HepG2 (cell line): ENCODE data around the gene ZNF345. TPM values are rescaled to one million over a fixed set of nuclear protein-coding genes. Genes with fewer than 3 reads are reported as not detected.

ENCODE experiments used
- ATAC-seq: fragments of 200-7000 bp; cut with Tn5 transposase; 3 replicates; pipeline ENCODE4 v1.9.1; 2020; ENCODE audit warnings: mild to moderate bottlenecking, moderate library complexity
- BruUV-seq: library from RNA; stranded (reverse); fragments of 400-500 nt; replicated peaks from 2 replicates; lab custom pipeline; 2021; lab: Mats Ljungman, UMichigan
- CTCF ChIA-PET: fragments of 300-600 bp; formaldehyde crosslinking; extraction: SDS; loops from one replicate; lab custom pipeline; 2021; ENCODE audit warnings: low total read pairs, inconsistent platforms, low intra/inter-chr PET ratio; lab: Yijun Ruan, JAX
- POLR2A ChIA-PET: fragments of 350-600 bp; sonication (Branson Sonifier 250); formaldehyde crosslinking; loops from one replicate; lab custom pipeline; 2020; ENCODE audit warnings: antibody characterized with exemption, inconsistent platforms; lab: Yijun Ruan, JAX
- DNase-seq: peaks from one replicate; pipeline ENCODE4 v3.0.0-alpha.2; 2015; ENCODE audit warnings: low spot score
- FAIRE-seq: peaks from 3 replicates; lab custom pipeline; 2011; peaks lifted over from hg19 to GRCh38; lab: Jason Lieb, UNC
- H2AFZ ChIP-seq: one replicate; pipeline ENCODE4 v1.6.1; 2011; ENCODE audit warnings: low read length, inconsistent platforms
- H3K27ac ChIP-seq: fragments of 300-600 bp; 3 replicates; pipeline ENCODE4 v1.8.0; 2011; ENCODE audit warnings: mixed run types, mild to moderate bottlenecking, mixed read lengths, low read length, inconsistent platforms; ENCODE audit not compliant: insufficient read depth; ENCODE audit errors: extremely low read length
- H3K27me3 ChIP-seq, 2 experiments: fragments of 200-600 bp in 1 of 2; 2 replicates in 1 of 2; 3 replicates in 1 of 2; pipeline versions ENCODE4 v1.6.0 to v1.8.0; 2011; ENCODE audit warnings: low read length in 2 of 2, mild to moderate bottlenecking in 2 of 2, moderate library complexity in 2 of 2, inconsistent platforms in 1 of 2; ENCODE audit not compliant: insufficient read depth in 2 of 2, control insufficient read depth in 1 of 2
- H3K36me3 ChIP-seq, 2 experiments: fragments of 200-600 bp in 1 of 2; replicated peaks in 1 of 2; 2 replicates in 1 of 2; 3 replicates in 1 of 2; pipeline versions ENCODE4 v1.5.1 to v1.8.0; 2011; ENCODE audit warnings: low read length in 2 of 2, inconsistent platforms in 1 of 2; ENCODE audit not compliant: insufficient read depth in 2 of 2, control insufficient read depth in 1 of 2
- H3K4me1 ChIP-seq: 2 replicates; pipeline ENCODE4 v1.5.1; 2012; ENCODE audit warnings: low read length, inconsistent platforms; ENCODE audit not compliant: insufficient read depth
- H3K4me2 ChIP-seq: 2 replicates; pipeline ENCODE4 v1.6.0; 2011; ENCODE audit warnings: low read depth, low read length, inconsistent platforms
- H3K4me3 ChIP-seq, 3 experiments: fragments of 200-600 bp in 1 of 3; sonication (generic), shearing (Covaris generic) in 1 of 3; replicated peaks in 1 of 3; 2 replicates each; pipeline ENCODE4 v1.5.1; 2011 to 2016; ENCODE audit warnings: low read length in 3 of 3, inconsistent platforms in 2 of 3, low read depth in 2 of 3, mild to moderate bottlenecking in 2 of 3, control low read depth in 1 of 3, mixed read lengths in 1 of 3; ENCODE audit not compliant: insufficient read depth in 1 of 3
- H3K79me2 ChIP-seq: one replicate; pipeline ENCODE4 v1.6.1; 2011; ENCODE audit warnings: low read length, inconsistent platforms; ENCODE audit not compliant: insufficient read depth
- H3K9ac ChIP-seq: 2 replicates; pipeline ENCODE4 v1.6.0; 2011; ENCODE audit warnings: mild to moderate bottlenecking, low read depth, low read length, inconsistent platforms; ENCODE audit not compliant: insufficient read depth
- H3K9me3 ChIP-seq: 2 replicates; pipeline ENCODE4 v1.5.1; 2012; ENCODE audit warnings: mild to moderate bottlenecking, low read length
- H4K20me1 ChIP-seq: 2 replicates; pipeline ENCODE4 v1.6.0; 2011; ENCODE audit warnings: inconsistent platforms, mild to moderate bottlenecking, low read length, moderate library complexity; ENCODE audit not compliant: insufficient read depth
- DNMT1 ChIP-seq: sonication (generic); formaldehyde crosslinking; IDR thresholded peaks from 2 replicates; pipeline ENCODE4 v1.5.1; 2020; ENCODE audit warnings: mild to moderate bottlenecking, missing genetic modification reagents
- GTF3A ChIP-seq: sonication (generic); formaldehyde crosslinking; conservative IDR thresholded peaks from 2 replicates; pipeline ENCODE4 v1.4.0; 2020; ENCODE audit warnings: mild to moderate bottlenecking, missing genetic modification reagents
- HNF4A ChIP-seq: sonication (generic); formaldehyde crosslinking; IDR thresholded peaks from 2 replicates; pipeline ENCODE4 v1.4.0; 2020; ENCODE audit warnings: missing genetic modification reagents
- HOXA3 ChIP-seq: sonication (generic); formaldehyde crosslinking; IDR thresholded peaks from 2 replicates; pipeline ENCODE4 v1.5.0; 2020; ENCODE audit warnings: missing genetic modification reagents
- IKZF4 ChIP-seq: sonication (generic); formaldehyde crosslinking; IDR thresholded peaks from 2 replicates; pipeline ENCODE4 v1.5.1; 2020; ENCODE audit warnings: borderline replicate concordance, mild to moderate bottlenecking, low read depth, missing genetic modification reagents; ENCODE audit errors: not compliant biosample characterization
- JDP2 ChIP-seq: sonication (generic); formaldehyde crosslinking; IDR thresholded peaks from 2 replicates; pipeline ENCODE4 v1.8.1; 2022; ENCODE audit warnings: missing genetic modification reagents, borderline replicate concordance
- NCOA5 ChIP-seq: sonication (generic); formaldehyde crosslinking; IDR thresholded peaks from 2 replicates; pipeline ENCODE4 v1.4.0; 2020; ENCODE audit warnings: missing genetic modification reagents
- RAD51 ChIP-seq: fragments of 450-650 bp; IDR thresholded peaks from 2 replicates; pipeline ENCODE4 v1.6.1; 2016; ENCODE audit warnings: borderline replicate concordance
- TFDP1 ChIP-seq: IDR thresholded peaks from 2 replicates; pipeline ENCODE4 v1.6.1; 2016; ENCODE audit warnings: missing compliant biosample characterization, missing genetic modification reagents, borderline replicate concordance
- U2AF2 ChIP-seq: fragments of 200-400 bp; formaldehyde crosslinking; IDR thresholded peaks from 2 replicates; pipeline ENCODE4 v1.6.1; 2017; ENCODE audit warnings: low read depth, mild to moderate bottlenecking, low read length
- ZNF253 ChIP-seq: sonication (generic); formaldehyde crosslinking; IDR thresholded peaks from 2 replicates; pipeline ENCODE4 v1.8.0; 2022; ENCODE audit warnings: mild to moderate bottlenecking, missing genetic modification reagents, borderline replicate concordance
- ZNF260 ChIP-seq: sonication (generic); formaldehyde crosslinking; IDR thresholded peaks from 2 replicates; pipeline ENCODE4 v1.4.0; 2020; ENCODE audit warnings: missing genetic modification reagents, low read depth, mild to moderate bottlenecking, borderline replicate concordance
- ZNF3 ChIP-seq: IDR thresholded peaks from 2 replicates; pipeline ENCODE4 v1.7.0; 2017; ENCODE audit warnings: inconsistent platforms
- ZNF337 ChIP-seq: sonication (generic); formaldehyde crosslinking; IDR thresholded peaks from 2 replicates; pipeline ENCODE4 v1.5.1; 2020; ENCODE audit warnings: missing genetic modification reagents, low read depth, mild to moderate bottlenecking, borderline replicate concordance
- ZNF382 ChIP-seq: sonication (generic); formaldehyde crosslinking; IDR thresholded peaks from 2 replicates; pipeline ENCODE4 v1.5.0; 2020; ENCODE audit warnings: missing genetic modification reagents, mild to moderate bottlenecking, borderline replicate concordance
- ZNF670 ChIP-seq: sonication (generic); formaldehyde crosslinking; IDR thresholded peaks from 2 replicates; pipeline ENCODE4 v1.8.0; 2022; ENCODE audit warnings: mild to moderate bottlenecking, missing genetic modification reagents, borderline replicate concordance
- ZNF773 ChIP-seq: sonication (generic); formaldehyde crosslinking; IDR thresholded peaks from 2 replicates; pipeline ENCODE4 v1.4.0; 2020; ENCODE audit warnings: missing genetic modification reagents, borderline replicate concordance
- WGBS: methylation state at CpG from one replicate; pipeline ENCODE4 v1.1.6; 2017; ENCODE audit warnings: low lambda C conversion rate; 5-methylcytosine and 5-hydroxymethylcytosine counted together
- in situ Hi-C: cut with HindIII; loops from 2 replicates; pipeline ENCODE4 v1.10.0; 2017; ENCODE audit warnings: low pct_unique_long_range_greater_than_20kb; ENCODE audit not compliant: extremely low pct_ligation_motif_present
- intact Hi-C: fragments of 100-400 bp; cut with micrococcal nuclease; formaldehyde crosslinking; loops from one replicate; pipeline ENCODE4 v1.10.0; 2022; ENCODE audit not compliant: unreplicated experiment
- polyA plus RNA-seq, 8 experiments: library from polyadenylated mRNA; depleted of rRNA in 3 of 8; stranded (reverse) in 7 of 8; unstranded in 1 of 8; fragments of >200 nt; fragmentation: Illumina TruSeq in 4 of 8; extraction: Trizol in 4 of 8; gene quantifications; 2 replicates each; pipeline versions ENCODE4 v1.2.1 to v1.2.3, GENCODE V29; 2011 to 2016; ENCODE audit warnings: low read depth in 4 of 8, missing spikeins in 1 of 8, mixed read lengths in 1 of 8; ENCODE audit not compliant: insufficient read depth in 1 of 8
- total RNA-seq, 5 experiments: library from RNA; depleted of rRNA; stranded (reverse); fragments of >200 nt; fragmentation: Illumina TruSeq; extraction: Trizol; gene quantifications; 2 replicates each; pipeline ENCODE4 v1.2.3, GENCODE V29; 2016; ENCODE audit warnings: low read depth in 1 of 5
- TF ChIP-seq, protein P1 (sequence below): sonication (generic); formaldehyde crosslinking; IDR thresholded peaks from 2 replicates; pipeline ENCODE4 v1.8.1; 2023; ENCODE audit warnings: mild to moderate bottlenecking, inconsistent platforms, moderate library complexity, missing genetic modification reagents, borderline replicate concordance

The ZNF345 gene
- total and polyA plus RNA-seq, 2 of the 13 experiments (the other 11 are each of a cell fraction or from before 2014, with no cell fraction given), result 2.6 to 2.9 TPM

DNA sequence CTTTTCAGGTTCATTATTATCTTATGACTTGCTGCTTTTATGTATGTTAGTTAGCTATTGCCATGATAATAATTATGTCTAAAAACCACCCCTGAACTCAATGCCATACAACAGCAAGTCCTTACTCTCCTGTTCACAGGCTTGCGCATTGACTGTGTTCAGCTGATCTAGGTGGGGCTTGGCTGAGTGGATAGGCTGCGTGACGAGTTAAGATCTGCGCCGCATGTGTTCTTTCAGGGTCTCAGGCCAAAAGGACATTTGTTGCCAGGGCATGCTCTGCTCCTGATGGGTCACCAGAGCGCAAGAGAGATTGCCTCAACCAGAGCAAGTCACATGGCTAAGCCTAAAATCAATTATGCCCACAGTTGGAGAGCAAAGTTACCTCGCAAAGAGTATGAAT lies 66.3 kb downstream of the ZNF345 start:
- 79% methylated on average over 7 of the region's 7 CpGs for WGBS
- Histone ChIP-seq H3K9ac (peak overlapping the region; percentile 64; the same call in 1 of the 2 replicates), H3K36me3 (no peaks in the 10 kb centered on the region), H4K20me1 (no peaks in the 10 kb centered on the region), H3K79me2 (no peaks in the 10 kb centered on the region), H3K9me3 (peaks cover 83% of the 10 kb centered on the region), H3K4me2 (peak overlapping the region; percentile 56), H3K4me1 (no peaks in the 10 kb centered on the region), H3K27ac (no peak overlapping the region), H3K27me3 (no peaks in the 10 kb centered on the region), H2AFZ (no peak overlapping the region), H3K4me3 (peak overlapping the region; percentile 63 to 74 (median 73); a peak in 5 of 6 replicates)
- no peak for FAIRE-seq
- ATAC-seq, result no peak; the same call in 2 of the 3 replicates
- ChIA-PET POLR2A (no interaction called here), CTCF (no interaction called here)
- TSS peak; percentile 56 for BruUV-seq
- TF ChIP-seq RAD51 (no peak), TFDP1 (CRISPR knock-in tag) (no peak), ZNF260 (CRISPR knock-in tag) (no peak)
- TF ChIP-seq, protein P1, sequence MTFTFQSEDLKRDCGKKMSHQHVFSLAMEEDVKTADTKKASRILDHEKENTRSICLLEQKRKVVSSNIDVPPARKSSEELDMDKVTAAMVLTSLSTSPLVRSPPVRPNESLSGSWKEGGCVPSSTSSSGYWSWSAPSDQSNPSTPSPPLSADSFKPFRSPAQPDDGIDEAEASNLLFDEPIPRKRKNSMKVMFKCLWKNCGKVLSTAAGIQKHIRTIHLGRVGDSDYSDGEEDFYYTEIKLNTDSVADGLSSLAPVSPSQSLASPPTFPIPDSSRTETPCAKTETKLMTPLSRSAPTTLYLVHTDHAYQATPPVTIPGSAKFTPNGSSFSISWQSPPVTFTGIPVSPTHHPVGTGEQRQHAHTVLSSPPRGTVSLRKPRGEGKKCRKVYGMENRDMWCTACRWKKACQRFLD (CRISPR knock-in tag), result no peak
- no peak for DNase-seq
- in situ Hi-C loops, result no loop called here
- intact Hi-C loops, result loop anchor here (1.0 to 5.0 kb wide), 2 partner anchors 161 to 550 kb away; partner anchors contain the start of genes ZNF420, ZNF569 and ZNF570

- H3K27me3 ChIP-seq, result no peaks in the 10 kb centered on the region
- FAIRE-seq (no peak), DNase-seq (no peak), ATAC-seq (no peak)
- H3K4me3 ChIP-seq, result no peak overlapping the region
- no peaks in the 10 kb centered on the region for H4K20me1 ChIP-seq
- no peaks in the 10 kb centered on the region for H3K36me3 ChIP-seq
- POLR2A ChIA-PET, result no interaction called here
- H3K9me3 ChIP-seq, result peaks cover 85% of the 10 kb centered on the region
- H3K4me2 ChIP-seq, result no peak overlapping the region
- 67% methylated on average over 9 of the region's 9 CpGs for WGBS
- H3K79me2 ChIP-seq, result no peaks in the 10 kb centered on the region
- intact Hi-C loops (loop anchor here (5.0 kb wide), 1 partner anchor 549 kb away; the partner anchor contains the start of genes ZNF569 and ZNF570), in situ Hi-C loops (no loop called here)
- H3K9ac ChIP-seq, result no peak overlapping the region
- CTCF ChIA-PET, result no interaction called here
- H3K27ac ChIP-seq, result no peak overlapping the region
- no TSS peak for BruUV-seq
- H2AFZ ChIP-seq, result no peak overlapping the region
- H3K4me1 ChIP-seq, result no peaks in the 10 kb centered on the region
- TF ChIP-seq GTF3A (CRISPR knock-in tag), result no peak
- TF ChIP-seq ZNF773, result no peak
- TF ChIP-seq HOXA3 (CRISPR knock-in tag), result no peak
- TF ChIP-seq ZNF670 (CRISPR knock-in tag), result no peak
- TF ChIP-seq JDP2 (CRISPR knock-in tag), result no peak
- TF ChIP-seq NCOA5, result no peak
- no peak for TF ChIP-seq IKZF4 (CRISPR knock-in tag)
- TF ChIP-seq HNF4A (CRISPR knock-in tag), result no peak
- no peak for TF ChIP-seq ZNF382
- TF ChIP-seq ZNF253 (CRISPR knock-in tag), result no peak
- no peak for TF ChIP-seq ZNF3 (CRISPR knock-in tag)
- no peak for TF ChIP-seq ZNF337 (CRISPR knock-in tag)
- no peak for TF ChIP-seq U2AF2
- TF ChIP-seq DNMT1, result no peak
Measured at GRCh38 chr19:36918090-36918489, 67.4 kb downstream of the ZNF345 start.
